ENCODE measurements around the gene ZNF280B.

GRCh38 chr22:22506736-22507135 lies 1.8 kb downstream of the ZNF280B start:
- TF ChIP-seq CTCF (IDR thresholded peaks at IDR 0.05 in 4 of 5, conservative IDR thresholded peaks at IDR 0.05 in 1 of 5) (no peak), POLR2A (IDR thresholded peaks at IDR 0.05) (no peak)
